Inflammatory macrophage (primary cell): ENCODE measurements around the gene BICD2.
"Not testable (repeated sequence)": the region's sequence is repeated elsewhere in the genome, so short reads cannot be mapped to it uniquely, and the experiment has no call there.

Source experiments
- DNase-seq, 2 donors: peaks; one replicate each; pipeline ENCODE4 v3.0.0-alpha.2; 2020 to 2022
- total RNA-seq, 18 experiments: gene quantifications; one replicate each; lab custom pipeline; 2026; ENCODE audit warnings: mixed read lengths in 6 of 18, inconsistent platforms in 2 of 18; lab: John Stamatoyannopoulos, UW

Gene BICD2
- total RNA-seq, result 42.6 to 164 (median 137) reads per million in 18 experiments

DNA sequence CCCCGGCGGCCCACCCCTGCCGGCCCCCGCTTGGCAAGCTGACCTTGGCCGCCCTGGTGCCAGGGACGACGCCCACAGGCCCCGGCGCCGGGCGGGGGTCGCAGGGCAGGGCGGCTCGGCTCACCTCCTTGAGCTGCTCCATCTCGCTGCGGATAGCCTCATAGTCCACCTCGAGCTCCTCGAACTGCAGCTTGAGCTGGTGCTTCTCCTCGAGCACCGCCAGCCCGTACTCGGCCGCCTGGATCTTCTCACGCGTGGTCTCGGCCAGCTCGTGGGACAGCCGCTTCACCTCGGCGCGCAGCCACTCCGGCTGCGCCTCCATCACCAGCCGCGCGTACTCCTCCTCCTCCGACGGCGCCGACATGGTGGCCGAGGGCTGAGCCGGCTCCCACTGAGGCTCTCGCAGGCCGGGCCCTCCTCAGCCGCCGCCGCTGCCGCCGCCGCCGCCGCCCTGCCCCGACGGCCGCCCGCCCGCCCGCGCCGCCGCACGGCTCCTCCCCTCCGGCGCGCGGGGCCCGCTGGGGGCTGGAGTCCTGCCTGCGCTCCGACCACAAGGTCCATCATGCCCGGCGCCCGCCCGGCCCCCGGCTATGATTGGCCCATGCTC lies at the start of gene BICD2:
TSS of gene BICD2 (minus strand) at position 453 of the 607 bp plus-strand sequence. CDS start at position 364, 89 bp downstream.
- no peak for DNase-seq

DNA sequence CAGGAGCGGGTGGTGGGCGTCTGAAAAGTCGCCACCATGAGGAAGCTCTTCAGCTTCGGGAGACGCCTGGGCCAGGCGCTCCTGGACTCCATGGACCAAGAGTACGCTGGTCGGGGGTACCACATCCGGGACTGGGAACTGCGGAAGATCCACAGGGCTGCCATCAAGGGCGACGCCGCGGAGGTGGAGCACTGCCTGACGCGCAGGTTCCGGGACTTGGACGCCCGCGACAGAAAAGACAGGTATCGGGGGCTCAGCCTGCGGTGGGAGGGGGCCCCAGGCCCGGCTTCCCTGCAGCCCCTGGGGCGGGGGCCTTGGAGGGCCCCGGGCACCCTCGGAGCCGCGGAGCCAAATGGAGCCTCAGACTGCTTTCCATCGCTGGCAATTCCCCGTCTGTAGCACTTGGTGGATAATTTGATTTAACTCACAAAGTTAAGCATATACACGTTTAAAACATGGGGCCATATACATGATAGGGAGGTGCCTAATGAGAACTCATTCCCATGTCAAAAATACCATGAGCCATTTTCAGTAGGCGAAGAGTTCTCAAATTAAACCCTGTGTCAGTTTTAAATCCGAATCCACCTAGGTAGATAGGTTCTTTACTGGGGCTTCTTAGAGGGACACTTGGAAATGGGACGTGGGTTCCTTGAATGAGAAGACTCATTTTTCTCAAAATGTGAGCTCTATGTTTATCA lies 45.1 kb upstream of the BICD2 start:
- not testable (repeated sequence) for DNase-seq

GRCh38 chr9:92808726-92809451 lies 44.3 kb upstream of the BICD2 start:
- DNase-seq, result peak; percentile 42 to 60

DNA sequence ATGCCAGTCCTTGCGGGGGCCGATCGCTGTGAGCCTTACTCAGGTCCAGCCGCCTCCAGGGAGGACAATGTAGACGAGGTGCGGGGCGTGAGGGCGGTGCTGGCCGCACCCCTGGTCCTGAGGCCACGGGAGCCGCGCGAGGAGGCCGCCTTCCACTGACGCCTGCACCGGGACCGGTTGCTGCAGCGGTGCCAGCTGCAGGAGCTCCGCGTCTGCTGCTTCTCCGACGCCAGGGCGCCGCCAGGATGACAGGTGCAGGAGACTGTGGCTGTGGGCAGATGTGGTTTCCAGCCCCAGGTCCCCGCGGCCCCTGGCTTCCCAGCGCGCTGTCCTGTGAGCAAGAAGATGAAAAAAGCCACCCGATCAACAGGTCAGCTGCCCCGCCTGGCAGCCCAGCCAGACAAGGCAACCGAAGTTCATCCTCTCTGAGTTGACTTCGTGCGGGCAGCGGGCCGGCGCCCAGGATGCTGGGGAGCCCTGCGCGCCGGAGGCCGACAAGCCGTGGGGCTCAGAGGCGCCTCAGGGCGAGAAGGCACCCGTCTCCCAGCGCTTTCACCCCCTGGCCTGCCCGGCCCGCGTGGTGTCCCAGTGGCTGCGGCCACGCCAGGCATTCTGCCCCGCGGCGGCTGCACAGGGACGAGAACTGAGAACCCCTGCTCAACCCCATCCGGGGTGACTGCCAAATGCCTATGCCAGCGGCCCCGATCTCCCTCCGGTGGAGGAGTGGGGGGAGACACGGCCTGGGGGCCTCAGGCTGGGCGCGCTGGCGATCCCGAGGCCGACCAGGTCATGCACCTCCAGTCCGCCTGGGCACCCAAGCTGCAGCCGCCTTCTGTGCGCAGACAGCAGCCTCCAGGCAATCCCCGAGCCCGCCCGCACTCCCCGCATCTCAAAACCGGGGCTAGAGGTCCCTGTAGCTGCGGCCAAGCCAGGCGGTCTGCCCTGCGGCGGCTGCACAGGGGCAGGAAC lies 43.4 kb upstream of the BICD2 start:
- no peak for DNase-seq

- no peak for DNase-seq
Measured at GRCh38 chr9:92807031-92807756, 42.6 kb upstream of the BICD2 start.

DNA sequence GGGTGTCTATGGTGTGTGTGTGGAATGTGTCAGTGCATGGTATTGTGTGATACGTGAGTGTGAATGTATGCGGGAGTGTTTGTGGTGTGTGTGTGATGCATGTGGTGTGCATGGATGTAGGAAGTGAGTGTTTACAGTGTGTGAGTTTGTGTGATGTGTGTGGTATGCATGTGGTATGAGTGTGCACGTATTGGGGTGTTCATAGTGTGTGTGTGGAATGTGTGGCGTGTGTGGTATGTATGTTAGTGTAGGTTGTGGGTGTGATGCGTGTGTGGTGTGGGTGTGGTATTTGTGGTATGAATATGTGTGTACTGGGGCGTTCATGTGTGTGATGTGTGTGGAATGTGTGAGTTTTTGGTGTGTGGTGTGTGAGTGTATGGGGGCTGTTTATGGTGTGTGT lies 40.1 kb upstream of the BICD2 start:
- no peak for DNase-seq

- no peak for DNase-seq
Measured at GRCh38 chr9:92798358-92798757, 33.7 kb upstream of the BICD2 start.

- not testable (repeated sequence) for DNase-seq
Measured at GRCh38 chr9:92796337-92796804, 31.7 kb upstream of the BICD2 start.

DNA sequence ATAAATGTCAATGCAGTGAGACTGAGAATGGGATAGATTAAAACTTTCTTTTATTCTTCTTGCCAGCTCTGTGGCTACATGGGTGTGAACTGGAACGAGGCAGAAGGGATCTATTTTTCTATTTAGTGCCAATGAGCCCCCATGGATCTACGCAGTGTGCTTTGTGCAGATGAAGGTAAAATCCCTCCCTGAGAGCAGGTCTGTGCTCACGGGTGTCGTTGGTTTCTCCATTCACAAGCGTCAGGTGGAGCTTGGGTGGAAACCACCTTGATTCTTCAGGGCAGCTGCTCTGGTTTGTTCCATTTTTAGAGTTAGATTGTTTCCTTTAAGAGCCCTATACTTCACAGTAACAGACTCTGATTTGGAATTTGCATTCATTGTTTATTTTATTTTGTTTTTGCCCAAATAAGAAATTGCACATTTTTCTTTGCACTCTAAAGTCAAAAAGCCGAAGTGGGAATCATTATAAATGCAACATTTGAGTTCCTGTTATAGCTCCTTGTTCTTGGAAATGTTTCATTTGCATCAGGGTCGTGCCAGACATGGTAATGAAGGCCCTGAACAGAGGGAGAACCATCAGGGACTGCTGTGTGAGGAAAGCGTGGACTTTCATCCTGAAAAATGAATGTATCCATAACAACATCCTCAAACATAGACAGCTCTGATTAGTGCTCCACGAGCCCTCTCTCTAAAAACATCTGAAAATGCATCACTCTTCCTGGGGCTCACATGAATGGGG lies 31.1 kb upstream of the BICD2 start:
- DNase-seq, result no peak

- no peak for DNase-seq
Measured at GRCh38 chr9:92795000-92795399, 30.4 kb upstream of the BICD2 start.

GRCh38 chr9:92794426-92794825 lies 29.8 kb upstream of the BICD2 start:
- peak; percentile 29 to 53 for DNase-seq

- peak; percentile 80 for DNase-seq
Measured at GRCh38 chr9:92790542-92791527, 26.2 kb upstream of the BICD2 start.

DNA sequence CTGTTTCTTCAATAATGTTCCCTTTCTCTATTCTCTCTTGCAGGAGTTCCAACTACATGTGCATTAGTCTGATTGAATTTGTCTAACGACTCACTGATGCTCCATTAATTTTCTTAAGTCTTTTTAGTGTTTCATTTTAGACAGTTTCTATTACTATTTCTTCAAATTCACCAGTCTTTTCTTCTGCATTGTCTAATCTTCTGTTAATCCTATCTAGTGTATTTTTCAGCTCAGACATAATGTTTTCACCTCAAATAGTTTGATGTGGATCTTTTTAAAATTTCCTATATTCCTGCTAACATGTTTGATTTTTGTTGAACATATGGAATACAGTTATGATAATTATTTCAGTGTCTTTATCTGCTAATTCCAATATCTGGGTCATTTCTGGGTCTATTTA lies 21.7 kb upstream of the BICD2 start:
- no peak for DNase-seq

- DNase-seq, result no peak
Measured at GRCh38 chr9:92781899-92782298, 17.3 kb upstream of the BICD2 start.

DNA sequence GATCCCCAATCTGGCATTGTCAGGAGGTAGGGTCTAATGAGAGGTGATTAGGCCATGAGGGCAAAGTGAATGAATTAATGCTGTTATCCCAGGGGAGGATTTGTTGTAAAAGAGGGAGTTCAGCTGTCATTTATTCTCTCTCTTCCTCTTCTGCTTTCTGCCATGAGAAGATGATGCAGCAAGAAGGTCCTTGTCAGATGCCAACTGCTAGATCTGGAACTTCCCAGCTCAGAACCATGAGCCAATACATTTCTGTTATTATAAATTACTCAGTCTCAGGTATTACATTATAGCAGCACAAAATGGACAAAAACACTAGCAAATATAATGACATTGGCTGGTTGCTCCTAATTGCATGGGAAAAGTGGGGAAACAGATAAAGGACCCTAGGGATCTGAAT lies 15.6 kb upstream of the BICD2 start:
- peak; percentile 40 to 61 for DNase-seq

- DNase-seq, result peak in 1 of 2 donors; percentile 36
Measured at GRCh38 chr9:92775466-92775865, 10.8 kb upstream of the BICD2 start.

DNA sequence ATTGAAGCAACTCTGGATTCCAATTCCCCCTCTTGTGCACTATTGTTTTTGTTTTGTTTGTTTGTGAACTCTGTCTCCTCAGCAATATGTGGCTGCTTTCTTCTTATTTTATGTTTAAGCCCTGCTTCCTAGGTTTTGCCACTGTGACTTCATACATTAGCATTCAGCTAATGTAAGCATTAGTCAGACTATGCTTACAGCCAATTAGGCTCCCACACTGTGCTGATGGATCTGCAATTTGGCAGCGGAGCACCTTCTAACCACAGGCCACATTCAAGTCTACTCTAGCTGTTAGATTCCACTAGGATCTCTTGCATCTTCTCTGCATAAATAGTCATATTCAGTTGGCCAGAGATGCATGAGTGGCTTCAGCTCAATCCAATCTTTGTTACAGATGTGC lies 9.6 kb upstream of the BICD2 start:
- no peak for DNase-seq

GRCh38 chr9:92773810-92774209 lies 9.2 kb upstream of the BICD2 start:
- no peak for DNase-seq

DNA sequence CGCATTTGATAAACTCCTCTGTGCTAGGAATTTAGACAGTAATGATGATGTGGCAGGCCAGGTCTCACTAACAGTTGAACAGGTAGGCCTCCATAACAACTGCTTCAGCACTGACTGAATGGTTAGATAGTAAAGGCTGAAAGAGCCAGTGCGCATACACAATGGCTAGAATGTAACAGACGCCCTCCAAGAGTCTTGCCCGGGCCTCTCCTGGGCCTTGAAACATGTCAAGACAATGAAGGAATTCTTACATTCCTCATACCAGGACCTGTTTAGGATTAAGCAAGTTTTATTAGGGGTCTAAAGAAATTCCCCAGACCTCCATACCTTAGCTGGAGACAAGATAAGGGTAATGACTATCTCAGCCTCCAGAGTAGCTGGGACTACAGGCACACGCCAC lies 6.7 kb upstream of the BICD2 start:
- DNase-seq, result no peak
